ENCODE data around the gene HOXA1. TPM values are rescaled to one million over a fixed set of nuclear protein-coding genes. Genes with fewer than 3 reads are reported as not detected.

The HOXA1 gene
- total and polyA plus RNA-seq, 2 of the 8 experiments (the other 6 are each of a cell fraction or from before 2014, with no cell fraction given), result not detected

- TF ChIP-seq E2F6 (IDR thresholded peaks at IDR 0.05), result no peak
- peak; percentile 84 for TF ChIP-seq EZH2 (IDR thresholded peaks at IDR 0.05; ENCODE audit: low read depth, low read length, severe bottlenecking)
- no peak for TF ChIP-seq TAF1 (IDR thresholded peaks at IDR 0.05; ENCODE audit: low read depth, low read length)
- peak; percentile 63 for TF ChIP-seq NANOG (IDR thresholded peaks at IDR 0.05; ENCODE audit: insufficient read depth, low read depth, low read length, poor library complexity, severe bottlenecking)
- no peak for TF ChIP-seq CTCF (IDR thresholded peaks at IDR 0.05; ENCODE audit: control extremely low read depth in 1 of 3, insufficient read depth in 1 of 3, low read depth in 1 of 3, low read length in 3 of 3)
- no peak for TF ChIP-seq BCL11A (IDR thresholded peaks at IDR 0.05; ENCODE audit: low read depth in 2 of 2, low read length in 2 of 2)
- no peak for TF ChIP-seq BRCA1 (IDR thresholded peaks at IDR 0.05; ENCODE audit: low read depth, low read length)
- TF ChIP-seq JUN (IDR thresholded peaks at IDR 0.05; ENCODE audit: low read depth, low read length), result no peak
- TF ChIP-seq CREB1 (IDR thresholded peaks at IDR 0.05), result no peak
- peak; percentile 81 for TF ChIP-seq CTBP2 (IDR thresholded peaks at IDR 0.05; ENCODE audit: borderline replicate concordance, insufficient read depth, insufficient read length, low read length)
- no peak for TF ChIP-seq RBBP5 (IDR thresholded peaks at IDR 0.05; ENCODE audit: borderline replicate concordance, low read depth, low read length)
Measured at GRCh38 chr7:27091941-27092818, 3.6 kb downstream of the HOXA1 start (continued).
